Thymus (tissue), 11 donors: Measurements from ENCODE around the gene TGFBR3. TPM values are rescaled to one million over a fixed set of nuclear protein-coding genes. Genes with fewer than 3 reads are reported as not detected.

Experiments
- DNase-seq, 9 donors: peaks; one replicate each; pipeline ENCODE4 v3.0.0-alpha.2; 2013; ENCODE audit warnings: low spot score in 9 of 9, low read depth in 6 of 9, missing footprints in 1 of 9
- H3K27ac ChIP-seq, 2 donors: one replicate each; pipeline ENCODE4 v1.5.1; 2013; ENCODE audit warnings: control low read depth in 1 of 2, low read depth in 1 of 2, low read length in 1 of 2, mild to moderate bottlenecking in 1 of 2, moderate library complexity in 1 of 2
- H3K27me3 ChIP-seq, 2 donors: one replicate each; pipeline ENCODE4 v1.5.1; 2013; ENCODE audit warnings: low read length in 1 of 2; ENCODE audit not compliant: control insufficient read depth in 2 of 2, insufficient read depth in 1 of 2
- H3K36me3 ChIP-seq, 2 donors: one replicate each; pipeline ENCODE4 v1.5.1; 2013; ENCODE audit warnings: low read length in 1 of 2, mild to moderate bottlenecking in 1 of 2, moderate library complexity in 1 of 2; ENCODE audit not compliant: control insufficient read depth in 2 of 2, insufficient read depth in 2 of 2
- H3K4me1 ChIP-seq, 2 donors: one replicate each; pipeline ENCODE4 v1.5.1; 2013; ENCODE audit warnings: low read length in 2 of 2; ENCODE audit not compliant: control insufficient read depth in 2 of 2, insufficient read depth in 2 of 2
- H3K4me3 ChIP-seq, 2 donors: one replicate each; pipeline ENCODE4 v1.5.1; 2013; ENCODE audit warnings: low read length in 2 of 2, control low read depth in 1 of 2, mild to moderate bottlenecking in 1 of 2
- H3K9me3 ChIP-seq, 2 donors: one replicate each; pipeline ENCODE4 v1.5.1; 2013; ENCODE audit warnings: low read length in 1 of 2, mild to moderate bottlenecking in 1 of 2; ENCODE audit not compliant: control insufficient read depth in 2 of 2, insufficient read depth in 1 of 2
- WGBS: extraction: QIAGEN DNeasy Blood & Tissue Kit; methylation state at CpG from one replicate; pipeline ENCODE4 v1.1.7; 2013; 5-methylcytosine and 5-hydroxymethylcytosine counted together
- polyA plus RNA-seq: library from polyadenylated mRNA; stranded (reverse); fragments of 200-250 nt; gene quantifications from one replicate; pipeline ENCODE4 v1.2.3, GENCODE V29; 2013
- total RNA-seq: library from RNA; stranded (reverse); fragments of 120-200 nt; gene quantifications from one replicate; pipeline ENCODE4 v1.2.4, GENCODE V29; 2013
- donor health status: healthy.

Gene TGFBR3
- total and polyA plus RNA-seq, 2 donors = 5.4 to 10.1 TPM

DNA sequence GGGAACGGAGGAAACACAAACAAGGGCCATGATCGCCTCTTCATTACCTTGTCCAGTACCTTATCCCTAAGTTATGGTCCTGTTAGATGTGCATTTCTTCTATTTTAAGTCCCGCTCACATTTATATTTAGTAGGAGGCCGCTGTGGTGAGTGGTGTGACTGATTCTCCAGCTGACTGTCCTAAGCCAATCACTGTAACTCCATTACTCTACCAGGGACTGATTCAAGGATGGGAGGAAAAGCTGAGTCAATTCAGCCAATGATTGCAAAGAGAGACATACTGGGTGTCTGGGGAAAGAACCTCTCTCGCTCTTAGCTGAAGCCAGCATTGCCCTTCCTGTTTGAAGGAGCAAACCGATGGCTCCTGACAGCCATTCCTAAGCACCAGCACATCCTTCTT lies 59.7 kb downstream of the TGFBR3 start:
- Histone ChIP-seq H3K27ac (no peak overlapping the region), H3K4me1 (peaks cover 0 to 10% of the 10 kb centered on the region in 2 donors), H3K4me3 (no peak overlapping the region), H3K9me3 (no peaks in the 10 kb centered on the region), H3K27me3 (no peaks in the 10 kb centered on the region), H3K36me3 (no peaks in the 10 kb centered on the region)
- DNase-seq = no peak
- 97% methylated on average over 6 of the region's 6 CpGs for WGBS

DNA sequence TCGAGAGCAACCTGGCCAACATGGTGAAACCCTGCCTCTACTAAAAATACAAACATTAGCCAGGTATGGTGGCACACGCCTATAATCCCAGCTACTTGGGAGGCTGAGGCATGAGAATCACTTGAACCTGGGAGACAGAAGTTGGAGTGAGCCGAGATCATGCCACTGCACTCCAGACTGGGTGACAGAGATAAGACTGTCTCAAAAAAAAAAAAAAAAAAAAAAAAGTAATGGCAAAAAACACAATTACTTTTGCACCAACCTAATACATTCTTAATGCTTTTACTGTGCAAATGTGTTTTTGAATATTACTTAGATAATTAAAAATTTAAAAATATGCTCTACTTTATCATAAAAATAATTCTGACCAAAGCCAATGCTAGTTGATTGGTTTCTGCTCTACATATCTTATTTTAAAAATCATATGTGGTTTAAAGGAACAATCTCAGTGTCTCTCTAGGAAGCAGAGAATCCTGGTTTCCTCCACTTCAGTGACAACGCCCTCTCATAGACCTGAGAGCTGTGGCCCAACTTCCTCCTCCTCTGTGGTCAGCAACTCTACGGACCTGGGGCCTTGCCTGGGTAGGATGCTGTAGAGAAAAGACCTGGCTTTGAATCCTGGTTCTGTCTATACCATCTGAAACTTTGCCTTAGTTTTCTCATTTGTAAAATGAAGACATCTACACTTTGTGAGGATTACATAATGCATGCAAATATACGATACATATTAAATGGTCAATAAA lies 64.7 kb downstream of the TGFBR3 start:
- no peak for DNase-seq
- H3K4me1 ChIP-seq = no peaks in the 10 kb centered on the region
- no peak overlapping the region for H3K4me3 ChIP-seq
- WGBS = 69% methylated on average over 6 of the region's 6 CpGs
- H3K27me3 ChIP-seq = no peaks in the 10 kb centered on the region
- H3K36me3 ChIP-seq = no peaks in the 10 kb centered on the region
- no peak overlapping the region for H3K27ac ChIP-seq
- no peaks in the 10 kb centered on the region for H3K9me3 ChIP-seq

DNA sequence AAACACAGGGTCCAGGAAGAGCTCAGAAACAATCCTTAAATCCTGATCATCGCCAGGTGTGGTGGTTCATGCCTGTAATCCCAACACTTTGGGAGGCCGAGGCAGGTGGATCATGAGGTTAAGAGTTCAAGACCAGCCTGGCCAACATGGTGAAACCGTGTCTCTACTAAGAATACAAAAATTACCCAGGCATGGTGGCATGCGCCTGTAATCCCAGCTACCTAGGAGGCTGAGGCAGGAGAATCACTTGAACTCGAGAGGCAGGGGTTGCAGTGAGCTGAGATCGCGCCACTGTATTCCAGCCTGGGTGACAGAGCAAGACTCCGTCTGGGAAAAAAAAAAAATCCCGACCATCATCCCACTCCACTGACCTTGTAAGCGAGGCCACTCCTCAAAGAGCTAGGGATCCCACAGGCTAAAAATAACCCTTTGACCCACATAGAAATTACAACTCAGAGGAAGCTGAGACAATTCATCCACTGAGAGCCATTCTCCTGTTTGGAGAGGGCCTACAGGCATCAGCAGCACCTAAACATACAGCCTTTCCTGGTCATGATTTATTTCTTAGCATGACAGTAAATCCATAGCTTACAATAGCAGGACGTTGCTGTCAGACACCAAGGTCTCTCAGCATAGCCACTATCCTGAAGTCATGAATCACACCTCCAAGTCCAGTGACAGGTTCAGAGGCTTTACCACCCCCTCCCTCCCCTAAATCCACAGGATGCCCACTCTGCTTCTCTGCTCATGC lies 66.7 kb downstream of the TGFBR3 start:
- 92% methylated on average over 11 of the region's 11 CpGs for WGBS
- H3K4me1 ChIP-seq = no peaks in the 10 kb centered on the region

DNA sequence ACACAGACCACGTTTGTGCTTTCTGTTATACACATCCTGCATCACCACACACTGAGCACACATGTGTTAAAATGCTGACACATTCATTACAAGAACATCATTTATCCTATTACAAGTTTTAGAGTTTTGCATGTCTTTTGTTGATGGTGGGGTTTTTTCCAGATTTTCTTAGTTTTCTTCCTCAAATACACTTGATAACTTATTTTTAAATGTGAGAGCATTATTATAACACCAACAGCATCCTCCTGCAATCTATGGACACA lies 67.3 kb downstream of the TGFBR3 start:
- peaks cover 0 to under 1% of the 10 kb centered on the region in 2 donors for H3K4me1 ChIP-seq
- no peaks in the 10 kb centered on the region for H3K36me3 ChIP-seq
- no peak for DNase-seq
- peak overlapping the region in 1 of 2 donors; percentile 63 for H3K27ac ChIP-seq
- WGBS = 84% methylated on average over 1 of the region's 1 CpG
- no peaks in the 10 kb centered on the region for H3K9me3 ChIP-seq
- H3K27me3 ChIP-seq = no peaks in the 10 kb centered on the region
- no peak overlapping the region for H3K4me3 ChIP-seq

More for the DNA sequence above, 66.7 kb downstream of the TGFBR3 start:
- Histone ChIP-seq H3K27ac (peak overlapping the region in 1 of 2 donors; percentile 63), H3K36me3 (no peaks in the 10 kb centered on the region), H3K4me3 (no peak overlapping the region), H3K9me3 (no peaks in the 10 kb centered on the region), H3K27me3 (no peaks in the 10 kb centered on the region)
- no peak for DNase-seq

DNA sequence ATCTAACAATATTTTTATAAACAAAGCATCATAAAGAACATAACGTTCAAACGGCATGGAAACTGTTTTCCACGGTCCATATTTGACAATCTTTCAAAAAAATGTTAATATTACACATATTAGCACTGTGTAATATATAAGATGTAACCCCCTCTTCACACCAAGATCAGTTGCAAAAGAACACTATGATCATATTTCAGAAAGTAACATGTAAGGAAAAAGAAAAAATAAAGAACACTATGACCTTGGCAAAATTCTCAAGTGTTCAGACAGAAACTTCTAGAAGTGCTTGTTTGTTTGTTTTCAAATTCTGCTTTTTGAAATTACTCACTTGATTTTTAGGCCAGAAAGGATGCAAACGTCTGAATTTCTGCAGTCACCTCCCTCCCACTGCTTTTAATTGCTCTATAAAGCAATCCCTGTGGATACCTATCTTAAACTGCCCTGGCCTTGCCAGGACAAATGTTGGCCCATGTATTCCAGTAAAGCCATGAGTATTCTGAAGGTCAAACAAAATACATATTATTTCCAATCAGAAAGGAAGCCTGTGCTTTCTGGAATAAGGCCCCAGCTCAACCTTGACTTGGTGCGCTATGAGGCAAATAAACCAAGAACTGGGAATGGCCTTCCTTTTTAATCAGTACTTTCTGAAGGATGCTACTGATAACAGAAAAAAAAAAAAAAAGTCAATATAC lies 68.6 kb downstream of the TGFBR3 start:
- Histone ChIP-seq H3K27ac (peak overlapping the region in 1 of 2 donors; percentile 22), H3K27me3 (no peaks in the 10 kb centered on the region), H3K4me1 (peaks cover 0 to 3% of the 10 kb centered on the region in 2 donors), H3K9me3 (no peaks in the 10 kb centered on the region), H3K4me3 (no peak overlapping the region), H3K36me3 (no peaks in the 10 kb centered on the region)
- WGBS = 96% methylated on average over 5 of the region's 5 CpGs
- DNase-seq = no peak

DNA sequence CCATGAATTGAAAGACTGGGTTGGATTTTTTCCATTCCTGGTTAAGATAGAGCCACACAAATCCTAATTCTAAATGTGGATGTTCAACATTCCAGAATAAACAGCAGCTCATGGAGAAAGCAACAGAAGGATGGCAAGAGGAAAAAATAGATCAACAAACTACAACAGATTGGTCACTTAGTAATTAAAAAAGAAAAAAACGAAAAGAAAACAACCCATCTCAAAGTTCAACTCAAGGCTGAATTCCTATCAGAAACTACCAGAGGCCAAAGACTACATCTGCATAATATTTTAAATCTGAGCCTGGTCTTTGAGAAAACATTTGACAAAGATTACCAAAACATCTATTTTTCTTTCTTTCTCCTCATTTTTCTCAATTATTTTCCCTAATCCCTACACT lies 69.9 kb downstream of the TGFBR3 start:
- H3K36me3 ChIP-seq = no peaks in the 10 kb centered on the region
- DNase-seq = no peak
- WGBS = 93% methylated on average over 1 of the region's 1 CpG
- no peak overlapping the region for H3K4me3 ChIP-seq
- H3K4me1 ChIP-seq = peaks cover 0 to 3% of the 10 kb centered on the region in 2 donors
- H3K27me3 ChIP-seq = no peaks in the 10 kb centered on the region
- H3K27ac ChIP-seq = no peak overlapping the region
- H3K9me3 ChIP-seq = no peaks in the 10 kb centered on the region

DNA sequence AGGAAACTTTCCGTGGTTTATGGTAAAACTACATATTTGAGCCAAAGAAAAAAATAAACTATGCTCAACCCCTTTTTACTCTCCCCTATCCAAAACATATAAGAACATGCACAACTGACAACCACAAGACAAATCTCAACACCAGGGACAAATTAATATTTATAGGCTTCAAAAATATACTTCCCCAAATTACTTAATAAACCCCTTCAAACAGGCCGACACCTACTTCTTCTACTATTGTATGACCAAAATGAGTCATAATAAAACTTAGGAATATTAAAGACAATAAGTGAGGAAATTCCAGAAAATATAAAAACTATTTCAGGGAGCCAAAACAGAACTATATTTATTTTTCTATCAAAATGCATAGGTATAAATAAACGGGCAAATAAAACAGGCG lies 71.5 kb downstream of the TGFBR3 start:
- Histone ChIP-seq H3K9me3 (no peaks in the 10 kb centered on the region), H3K27ac (no peak overlapping the region), H3K36me3 (no peaks in the 10 kb centered on the region), H3K4me3 (no peak overlapping the region), H3K4me1 (peaks cover 0 to 3% of the 10 kb centered on the region in 2 donors), H3K27me3 (no peaks in the 10 kb centered on the region)
- no peak for DNase-seq
- WGBS = 95% methylated on average over 4 of the region's 4 CpGs

DNA sequence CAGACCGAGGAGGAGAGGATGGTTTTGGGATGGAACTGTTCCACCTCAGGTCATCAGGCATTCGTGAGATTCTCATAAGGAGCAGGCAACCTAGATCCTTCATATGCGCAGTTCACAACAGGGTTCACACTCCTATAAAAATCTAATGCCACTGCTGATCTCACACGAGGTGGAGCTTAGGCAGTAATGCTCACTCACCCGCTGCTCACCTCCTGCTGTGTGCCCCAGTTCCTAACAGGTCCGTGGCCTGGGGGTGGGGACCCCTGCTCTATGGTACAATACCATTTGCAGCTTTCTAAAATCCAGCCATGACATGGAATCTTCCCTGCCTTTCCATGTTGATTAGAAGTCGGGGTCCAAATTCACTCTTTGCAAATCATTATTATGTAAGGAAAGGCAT lies 72.1 kb downstream of the TGFBR3 start:
- Histone ChIP-seq H3K9me3 (no peaks in the 10 kb centered on the region), H3K36me3 (no peaks in the 10 kb centered on the region), H3K27me3 (no peaks in the 10 kb centered on the region), H3K4me3 (no peak overlapping the region), H3K4me1 (peaks cover 0 to 3% of the 10 kb centered on the region in 2 donors), H3K27ac (no peak overlapping the region)
- DNase-seq = no peak
- WGBS = 93% methylated on average over 7 of the region's 7 CpGs

DNA sequence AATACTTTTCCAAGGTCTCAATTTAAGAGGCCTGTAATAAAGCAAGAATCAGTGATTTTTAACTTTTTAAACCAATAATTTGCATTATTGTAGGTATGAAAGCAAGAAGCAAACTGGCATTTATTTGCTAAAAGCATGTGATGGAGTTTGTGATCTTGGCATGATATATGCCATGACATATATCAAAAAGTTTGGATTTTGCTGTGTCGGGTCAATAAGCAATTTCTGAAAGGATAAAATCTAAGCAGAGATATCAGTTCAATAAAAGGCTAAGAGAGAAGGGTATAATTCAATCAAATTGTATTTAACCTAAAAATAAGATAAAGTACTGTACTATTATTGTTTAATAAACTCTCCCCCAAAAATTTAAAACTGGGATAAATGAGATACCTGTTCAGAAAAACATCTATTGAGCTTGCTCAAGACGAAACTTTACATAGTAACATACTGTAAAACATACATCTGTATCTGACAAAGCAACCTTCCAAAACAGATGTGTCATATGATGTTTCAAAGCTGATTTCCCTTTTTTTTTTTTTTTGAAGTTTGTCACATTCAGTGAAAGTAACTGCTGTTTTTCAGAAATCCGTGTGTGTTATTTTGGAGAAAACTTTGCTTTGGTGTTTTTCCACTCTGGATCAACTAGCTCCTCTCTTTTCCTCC lies 74.5 kb downstream of the TGFBR3 start:
- H3K36me3 ChIP-seq = no peaks in the 10 kb centered on the region
- no peak overlapping the region for H3K4me3 ChIP-seq
- 70% methylated on average over 3 of the region's 3 CpGs for WGBS
- no peak for DNase-seq
- no peaks in the 10 kb centered on the region for H3K27me3 ChIP-seq
- H3K27ac ChIP-seq = no peak overlapping the region
- H3K4me1 ChIP-seq = peaks cover 0 to 3% of the 10 kb centered on the region in 2 donors
- no peaks in the 10 kb centered on the region for H3K9me3 ChIP-seq
